Activated T-helper 1 cell treated with anti-CD3 and anti-CD28 coated beads, Interleukin-2, amount 50 U/mL, for 16 hours (primary cell): Measurements from ENCODE around the gene APH1B.
"Not testable (repeated sequence)": the region's sequence is repeated elsewhere in the genome, so short reads cannot be mapped to it uniquely, and the experiment has no call there.

Experiments used
- DNase-seq, 2 donors: peaks; one replicate each; pipeline ENCODE4 v3.0.0-alpha.2; 2020; ENCODE audit warnings: low read depth in 1 of 2, low spot score in 1 of 2

The APH1B gene

GRCh38 chr15:63277038-63277892 is at the start of gene APH1B:
TSS of gene APH1B (plus strand) at chr15:63277605. CDS start at chr15:63277624, 19 bp downstream.
- DNase-seq = peak; percentile 54 to 73

- no peak for DNase-seq
Measured at GRCh38 chr15:63227689-63228088, 49.7 kb upstream of the APH1B start.

- DNase-seq = no peak
Measured at GRCh38 chr15:63231206-63231605, 46.2 kb upstream of the APH1B start.

GRCh38 chr15:63231706-63232105 is 45.7 kb upstream of the APH1B start:
- DNase-seq = no peak

- no peak for DNase-seq
Measured at GRCh38 chr15:63232405-63232804, 45.0 kb upstream of the APH1B start.

- no peak for DNase-seq
Measured at GRCh38 chr15:63232943-63233342, 44.5 kb upstream of the APH1B start.

- no peak for DNase-seq
Measured at GRCh38 chr15:63233667-63234423, 43.6 kb upstream of the APH1B start.

GRCh38 chr15:63234451-63234870 is 42.9 kb upstream of the APH1B start:
- no peak for DNase-seq

- no peak for DNase-seq
Measured at GRCh38 chr15:63236272-63236671, 41.1 kb upstream of the APH1B start.

GRCh38 chr15:63237086-63237485 is 40.3 kb upstream of the APH1B start:
- not testable (repeated sequence) for DNase-seq

GRCh38 chr15:63238171-63238570 is 39.2 kb upstream of the APH1B start:
- no peak for DNase-seq

- no peak for DNase-seq
Measured at GRCh38 chr15:63238796-63239195, 38.6 kb upstream of the APH1B start.

GRCh38 chr15:63240109-63240508 is 37.3 kb upstream of the APH1B start:
- DNase-seq = no peak

- no peak for DNase-seq
Measured at GRCh38 chr15:63241316-63241715, 36.1 kb upstream of the APH1B start.

- DNase-seq = no peak
Measured at GRCh38 chr15:63243101-63243500, 34.3 kb upstream of the APH1B start.

GRCh38 chr15:63243776-63244175 is 33.6 kb upstream of the APH1B start:
- DNase-seq = no peak

GRCh38 chr15:63244399-63244798 is 33.0 kb upstream of the APH1B start:
- DNase-seq = no peak

GRCh38 chr15:63244976-63245645 is 32.3 kb upstream of the APH1B start:
- no peak for DNase-seq

GRCh38 chr15:63246691-63247469 is 30.5 kb upstream of the APH1B start:
- DNase-seq = no peak

- no peak for DNase-seq
Measured at GRCh38 chr15:63250312-63250965, 27.0 kb upstream of the APH1B start.
